OCI-LY3 (cell line): ENCODE data around the gene AFF2.

Source experiments
- EZH2phosphoT487 ChIP-seq: fragments of 200-600 bp; shearing (Covaris generic); IDR thresholded peaks from 2 replicates; pipeline ENCODE4 v1.6.1; 2018; ENCODE audit warnings: antibody characterized with exemption, mixed run types, low read depth
- TF ChIP-seq, protein P1 (sequence below): fragments of 200-600, 300-600 bp; sonication (generic); IDR thresholded peaks from 2 replicates; pipeline ENCODE4 v1.5.1; 2014; ENCODE audit warnings: antibody characterized with exemption, low read length, low read depth

GRCh38 chrX:148904421-148905111 is 404.1 kb downstream of the AFF2 start:
- TF ChIP-seq, protein P1, sequence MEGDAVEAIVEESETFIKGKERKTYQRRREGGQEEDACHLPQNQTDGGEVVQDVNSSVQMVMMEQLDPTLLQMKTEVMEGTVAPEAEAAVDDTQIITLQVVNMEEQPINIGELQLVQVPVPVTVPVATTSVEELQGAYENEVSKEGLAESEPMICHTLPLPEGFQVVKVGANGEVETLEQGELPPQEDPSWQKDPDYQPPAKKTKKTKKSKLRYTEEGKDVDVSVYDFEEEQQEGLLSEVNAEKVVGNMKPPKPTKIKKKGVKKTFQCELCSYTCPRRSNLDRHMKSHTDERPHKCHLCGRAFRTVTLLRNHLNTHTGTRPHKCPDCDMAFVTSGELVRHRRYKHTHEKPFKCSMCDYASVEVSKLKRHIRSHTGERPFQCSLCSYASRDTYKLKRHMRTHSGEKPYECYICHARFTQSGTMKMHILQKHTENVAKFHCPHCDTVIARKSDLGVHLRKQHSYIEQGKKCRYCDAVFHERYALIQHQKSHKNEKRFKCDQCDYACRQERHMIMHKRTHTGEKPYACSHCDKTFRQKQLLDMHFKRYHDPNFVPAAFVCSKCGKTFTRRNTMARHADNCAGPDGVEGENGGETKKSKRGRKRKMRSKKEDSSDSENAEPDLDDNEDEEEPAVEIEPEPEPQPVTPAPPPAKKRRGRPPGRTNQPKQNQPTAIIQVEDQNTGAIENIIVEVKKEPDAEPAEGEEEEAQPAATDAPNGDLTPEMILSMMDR, result no peak
- no peak for TF ChIP-seq EZH2phosphoT487
